Fibroblast of pulmonary artery (primary cell): ENCODE data around the gene MAML2.

Experiments used
- DNase-seq: peaks from one replicate; pipeline ENCODE4 v3.0.0-alpha.2; 2010; ENCODE audit warnings: low read depth
- H3K4me3 ChIP-seq: replicated peaks from 2 replicates; pipeline ENCODE4 v1.5.1; 2011; ENCODE audit warnings: low read depth, mild to moderate bottlenecking, control low read depth, low read length, moderate library complexity
- CTCF ChIP-seq: IDR thresholded peaks from 2 replicates; pipeline ENCODE4 v1.5.1; 2011; ENCODE audit warnings: mild to moderate bottlenecking, control low read depth, low read length, inconsistent platforms; ENCODE audit errors: missing control alignments

The MAML2 gene

GRCh38 chr11:96074551-96075310, 268.3 kb downstream of the MAML2 start:
- no peak for TF ChIP-seq CTCF
- H3K4me3 ChIP-seq: no peak overlapping the region
- no peak for DNase-seq

GRCh38 chr11:96073536-96073935, 269.5 kb downstream of the MAML2 start:
- TF ChIP-seq CTCF: no peak
- no peak overlapping the region for H3K4me3 ChIP-seq
- DNase-seq: no peak

GRCh38 chr11:96072592-96072991, 270.4 kb downstream of the MAML2 start:
- no peak for TF ChIP-seq CTCF
- H3K4me3 ChIP-seq: no peak overlapping the region
- no peak for DNase-seq

GRCh38 chr11:96070453-96070852, 272.5 kb downstream of the MAML2 start:
- no peak for TF ChIP-seq CTCF
- H3K4me3 ChIP-seq: no peak overlapping the region
- DNase-seq: no peak

DNA sequence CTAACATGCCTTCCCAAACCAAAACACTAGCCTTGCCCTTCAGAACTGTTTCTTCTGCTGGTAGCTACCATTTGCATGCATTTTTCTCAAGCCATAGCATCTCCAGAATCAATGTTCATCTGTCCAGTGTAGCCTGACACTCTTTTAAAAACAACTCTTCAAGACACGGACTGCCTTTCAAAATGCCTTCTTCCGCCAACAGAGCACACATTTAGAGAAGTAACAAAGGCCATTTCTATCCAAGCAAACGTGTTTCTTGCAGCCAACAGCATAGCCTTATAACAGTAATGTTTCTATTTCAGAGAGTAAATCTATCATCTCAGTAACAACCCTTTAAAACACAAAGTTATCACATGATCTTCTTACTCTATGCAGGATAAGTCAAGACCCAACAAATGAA, 275.8 kb downstream of the MAML2 start:
- no peak for DNase-seq
- no peak overlapping the region for H3K4me3 ChIP-seq
- TF ChIP-seq CTCF: no peak

- H3K4me3 ChIP-seq: no peak overlapping the region
- no peak for DNase-seq
These were observed 277.6 kb downstream of the MAML2 start for GRCh38 chr11:96065379-96065778.

More at GRCh38 chr11:96065379-96065778, 277.6 kb downstream of the MAML2 start:
- no peak for TF ChIP-seq CTCF
